NCI-H1694 treated with DMSO at 0.1 percent for 48 hours (cell line): ENCODE measurements around the gene FGD4.
A peak's percentile ranks its signal among the peaks of the same experiment; 100 is the strongest.

Experiments
- DNase-seq: peaks from one replicate; lab custom pipeline; 2025; lab: John Stamatoyannopoulos, UW

The FGD4 gene

GRCh38 chr12:32399370-32400113 is at the start of gene FGD4:
FGD4 (plus strand) TSS chr12:32399558.
- peak; percentile 82 for DNase-seq

DNA sequence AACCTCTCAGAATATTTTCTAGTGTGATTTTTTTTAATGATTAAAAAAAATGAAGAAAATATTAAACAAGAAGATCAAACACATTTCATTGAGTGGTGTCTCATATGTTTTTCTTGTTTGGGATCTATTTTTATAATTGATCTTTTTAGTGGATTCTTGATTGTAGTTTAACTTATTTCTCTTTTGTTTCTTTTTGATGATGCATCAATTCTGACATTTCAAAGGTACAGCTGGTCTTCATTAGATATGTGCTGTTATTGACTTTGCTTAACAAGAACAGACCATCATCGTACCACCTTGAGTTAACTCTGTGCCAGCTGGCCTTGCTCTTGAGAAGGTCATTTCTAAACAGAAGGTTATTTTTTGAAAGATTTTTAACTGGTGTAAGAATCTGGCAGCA is 45.8 kb upstream of the FGD4 start:
- no peak for DNase-seq

DNA sequence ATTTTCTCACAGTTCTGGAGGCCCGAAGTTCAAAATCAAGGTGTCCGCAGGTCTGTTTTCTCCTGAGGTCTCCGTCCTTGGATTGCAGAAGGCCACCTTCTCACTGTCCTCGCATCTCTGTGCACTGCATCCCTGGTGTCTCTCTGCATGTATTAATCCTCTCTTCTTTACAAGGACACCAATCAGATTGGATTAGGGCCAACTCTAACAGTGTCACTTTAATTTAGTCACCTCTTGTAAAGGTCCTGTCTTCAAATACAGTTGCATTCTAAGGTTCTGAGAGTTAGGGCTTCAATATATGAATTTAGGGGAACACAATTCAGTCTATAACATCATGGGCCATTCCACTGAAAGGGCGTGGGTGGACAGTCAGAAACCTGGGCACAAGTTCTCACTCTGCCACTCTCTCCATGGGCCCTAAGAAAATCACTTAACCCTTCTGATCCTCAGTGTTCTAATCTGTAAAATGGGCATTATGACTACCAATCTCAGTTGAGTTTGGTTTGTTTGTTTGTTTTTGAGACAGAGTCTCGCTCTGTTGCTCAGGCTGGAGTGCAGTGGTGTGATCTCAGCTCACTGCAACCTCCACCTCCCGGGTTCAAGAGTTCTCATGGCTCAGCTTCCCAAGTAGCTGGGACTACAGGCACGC is 41.6 kb upstream of the FGD4 start:
- no peak for DNase-seq

DNA sequence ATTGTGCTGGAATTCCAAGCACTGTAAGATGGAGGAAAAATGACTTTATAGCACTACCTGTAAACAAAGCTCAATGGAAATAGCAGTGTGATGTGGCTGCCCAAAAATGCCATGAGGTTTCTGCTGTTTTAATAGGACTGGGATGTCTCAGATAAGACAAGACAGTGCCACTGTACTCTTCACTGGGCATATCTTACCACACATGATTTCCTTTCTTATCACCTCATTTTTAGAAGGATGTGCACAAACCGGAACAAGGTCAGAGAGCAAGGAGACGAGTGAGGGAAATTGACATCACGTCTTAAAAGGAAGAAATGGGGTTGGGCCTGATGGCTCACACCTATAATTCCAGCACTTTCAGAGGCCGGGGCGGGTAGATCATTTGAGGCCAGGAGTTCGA is 38.4 kb upstream of the FGD4 start:
- DNase-seq, result no peak

DNA sequence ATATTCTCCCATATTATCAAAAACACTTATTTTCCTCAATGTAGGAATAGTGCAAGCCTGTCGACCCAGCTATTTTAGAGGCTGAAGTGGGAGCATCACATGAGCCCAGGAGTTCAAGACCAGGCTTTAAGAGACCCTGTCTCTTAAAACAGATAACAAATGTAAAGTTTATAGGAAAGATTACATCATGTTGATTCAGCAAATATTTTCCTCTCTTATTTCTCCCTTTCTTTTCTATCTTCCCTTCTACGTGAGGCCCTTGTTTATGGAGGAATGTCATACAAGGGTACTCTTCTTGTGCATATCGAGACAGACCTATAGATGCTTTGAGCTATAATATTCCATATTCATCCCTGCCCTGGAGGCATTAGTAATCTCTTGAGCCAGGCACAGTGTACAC is 36.5 kb upstream of the FGD4 start:
- no peak for DNase-seq

- DNase-seq, result peak; percentile 92
Measured at GRCh38 chr12:32365473-32366064, 33.8 kb upstream of the FGD4 start.

GRCh38 chr12:32366714-32367113 is 32.6 kb upstream of the FGD4 start:
- DNase-seq, result no peak

DNA sequence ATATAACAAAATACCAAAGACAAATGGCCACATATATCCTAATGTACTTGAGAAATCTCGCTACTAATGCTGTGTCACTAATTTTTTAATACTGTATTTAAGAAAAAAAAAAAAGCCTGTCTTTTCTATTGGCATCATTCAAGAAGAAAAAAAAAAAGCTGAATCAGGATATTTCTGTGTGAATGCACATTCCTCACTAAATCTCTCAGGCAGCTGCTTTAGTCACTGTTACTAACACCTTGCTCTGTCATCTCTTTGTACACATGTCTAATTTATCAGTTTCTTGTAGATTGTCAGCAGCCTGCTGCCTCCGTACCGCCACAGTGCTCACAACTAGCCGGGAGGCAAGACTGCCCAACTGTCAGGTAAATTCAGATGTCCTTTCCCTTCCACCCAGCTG is 32.0 kb upstream of the FGD4 start:
- no peak for DNase-seq

GRCh38 chr12:32369202-32369601 is 30.2 kb upstream of the FGD4 start:
- DNase-seq, result no peak

- no peak for DNase-seq
Measured at GRCh38 chr12:32377344-32378055, 21.9 kb upstream of the FGD4 start.

- DNase-seq, result no peak
Measured at GRCh38 chr12:32379213-32379612, 20.1 kb upstream of the FGD4 start.

- DNase-seq, result no peak
Measured at GRCh38 chr12:32379667-32380066, 19.7 kb upstream of the FGD4 start.

DNA sequence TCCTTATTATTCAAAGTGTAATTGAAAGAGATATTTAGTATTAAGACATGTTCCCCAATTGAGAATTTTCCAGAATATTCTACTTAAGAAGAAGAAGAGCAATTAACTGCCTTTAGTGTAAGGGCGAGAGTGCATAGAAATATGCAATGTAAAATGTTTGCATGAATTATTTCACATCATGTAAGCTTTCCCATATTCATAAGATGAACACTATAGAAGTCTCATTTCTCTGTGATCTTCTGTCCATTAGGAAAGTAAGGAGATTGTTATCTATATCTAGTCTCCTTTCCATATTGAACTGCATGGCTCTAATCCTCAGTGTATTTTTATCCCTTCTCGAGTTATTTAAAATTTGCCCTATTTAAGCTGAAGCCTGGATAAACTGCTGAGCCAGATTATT is 17.1 kb upstream of the FGD4 start:
- DNase-seq, result no peak

GRCh38 chr12:32390572-32391219 is 8.7 kb upstream of the FGD4 start:
- no peak for DNase-seq

DNA sequence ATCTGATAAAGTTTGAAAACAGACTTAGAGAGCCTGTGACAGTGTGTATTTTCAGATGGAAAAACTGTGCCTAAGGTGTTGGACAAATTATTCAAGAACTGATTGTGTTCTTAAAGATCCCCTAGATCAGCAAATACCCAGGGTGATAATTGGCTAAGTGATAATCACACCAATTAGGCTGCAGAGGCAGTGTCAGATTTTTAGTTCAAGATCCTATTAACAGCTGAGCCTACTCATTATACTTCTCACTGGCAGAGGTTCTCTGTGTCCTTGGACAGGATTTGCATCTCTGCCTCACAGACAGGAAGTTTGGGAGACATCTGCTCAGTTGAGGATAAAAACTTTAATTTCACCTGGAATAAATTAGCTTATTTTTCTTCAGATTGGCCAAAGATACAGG is 4.3 kb upstream of the FGD4 start:
- DNase-seq, result no peak

- DNase-seq, result no peak
Measured at GRCh38 chr12:32397696-32398095, 1.7 kb upstream of the FGD4 start.

GRCh38 chr12:32398181-32398580 is 1.2 kb upstream of the FGD4 start:
- DNase-seq, result no peak

GRCh38 chr12:32398816-32399369 is 465 bp upstream of the FGD4 start:
- DNase-seq, result no peak

DNA sequence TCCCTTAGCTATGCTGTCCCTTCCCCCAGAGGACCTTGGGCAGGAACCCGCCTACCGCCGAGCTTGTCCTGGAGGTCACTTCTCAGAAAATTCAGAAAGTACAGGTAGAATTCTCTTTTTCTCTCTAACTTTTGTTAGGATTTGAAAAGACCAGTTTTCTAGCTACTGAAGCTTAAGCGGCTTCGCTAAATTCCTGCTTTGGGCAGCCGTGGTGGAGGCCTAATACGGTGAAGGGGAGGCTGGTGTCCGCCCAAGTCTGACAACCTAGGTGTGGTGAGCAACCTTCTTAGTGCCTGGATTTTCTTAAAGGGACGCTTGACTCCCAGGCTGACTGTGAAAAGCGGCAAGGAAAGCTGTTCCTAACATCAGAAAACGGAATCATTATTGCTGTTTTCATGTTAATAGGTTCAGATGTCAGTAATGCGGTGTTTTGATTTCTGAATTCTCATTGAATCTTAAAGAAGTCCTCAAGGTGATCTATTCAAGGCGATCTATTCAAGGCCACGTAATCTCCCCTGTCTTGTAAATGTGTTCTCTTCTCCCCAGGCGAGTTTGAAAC is 835 bp downstream of the FGD4 start:
- DNase-seq, result no peak

GRCh38 chr12:32400866-32401265 is 1.5 kb downstream of the FGD4 start:
- no peak for DNase-seq

DNA sequence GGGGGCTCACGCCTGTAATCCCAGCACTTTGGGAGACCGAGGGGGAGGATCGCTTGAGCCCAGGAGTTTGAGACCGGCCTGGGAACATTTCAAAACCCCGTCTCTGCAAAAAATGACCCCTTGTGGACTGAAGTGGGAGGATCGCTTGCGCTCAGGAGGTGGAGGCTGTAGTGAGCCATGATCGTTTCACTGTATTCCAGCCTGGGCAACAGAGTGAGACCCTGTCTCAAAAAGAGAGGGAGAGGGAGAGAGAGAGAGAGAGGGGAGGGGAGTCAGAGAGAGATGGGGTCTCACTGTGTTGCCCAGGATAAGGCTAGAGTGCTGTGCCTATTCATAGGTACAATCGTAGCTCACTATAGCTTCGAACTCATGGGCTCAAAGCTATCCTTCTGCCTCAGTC is 2.8 kb downstream of the FGD4 start:
- no peak for DNase-seq

DNA sequence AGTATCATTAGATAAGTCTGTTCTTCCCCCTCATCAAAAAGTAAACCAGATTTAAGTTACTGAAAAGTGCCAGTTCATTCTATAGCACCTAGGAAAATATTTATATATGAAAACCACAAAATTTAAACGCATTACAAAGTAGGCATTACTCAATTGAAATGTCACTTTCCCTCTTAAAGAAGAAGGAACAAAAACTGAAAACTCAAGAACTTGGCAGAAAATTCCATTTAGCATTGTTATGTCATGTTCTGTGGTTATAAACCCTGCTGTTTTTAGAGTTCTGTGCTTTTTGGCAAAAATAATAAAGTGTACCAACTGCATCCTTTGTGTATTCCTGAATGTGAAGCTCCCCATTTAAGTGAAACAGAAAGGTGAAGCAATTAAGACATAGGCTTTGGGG is 3.6 kb downstream of the FGD4 start:
- DNase-seq, result no peak
